Measurements from ENCODE around the gene TGFBR3. TPM values are rescaled to one million over a fixed set of nuclear protein-coding genes. Genes with fewer than 3 reads are reported as not detected.

Gene TGFBR3
- total RNA-seq, 1 experiment from 2014 or later, result 2.4 TPM

GRCh38 chr1:91783423-91784170 lies 102.4 kb downstream of the TGFBR3 start:
- no peak for DNase-seq
- H4K91ac ChIP-seq (ENCODE audit: insufficient read length, low read depth, low read length), result no peak overlapping the region
- H3T11ph ChIP-seq (ENCODE audit: low read length), result no peak overlapping the region
- Mint-ChIP-seq H3K9me3 (no peaks in the 10 kb centered on the region), H3K4me1 (peaks cover 15 to 18% of the 10 kb centered on the region in 2 experiments), H3K27me3 (ENCODE audit: low read depth) (no peaks in the 10 kb centered on the region; the same call in 1 of the 2 replicates), H3K27ac (no peak overlapping the region), H3K36me3 (ENCODE audit: insufficient read depth in 1 of 3, low read depth in 3 of 3) (no peaks in the 10 kb centered on the region), H3K4me3 (no peak overlapping the region)
- H3K4me2 ChIP-seq (ENCODE audit: insufficient read depth, insufficient read length, low read length), result no peak overlapping the region
- TF ChIP-seq, protein P1, sequence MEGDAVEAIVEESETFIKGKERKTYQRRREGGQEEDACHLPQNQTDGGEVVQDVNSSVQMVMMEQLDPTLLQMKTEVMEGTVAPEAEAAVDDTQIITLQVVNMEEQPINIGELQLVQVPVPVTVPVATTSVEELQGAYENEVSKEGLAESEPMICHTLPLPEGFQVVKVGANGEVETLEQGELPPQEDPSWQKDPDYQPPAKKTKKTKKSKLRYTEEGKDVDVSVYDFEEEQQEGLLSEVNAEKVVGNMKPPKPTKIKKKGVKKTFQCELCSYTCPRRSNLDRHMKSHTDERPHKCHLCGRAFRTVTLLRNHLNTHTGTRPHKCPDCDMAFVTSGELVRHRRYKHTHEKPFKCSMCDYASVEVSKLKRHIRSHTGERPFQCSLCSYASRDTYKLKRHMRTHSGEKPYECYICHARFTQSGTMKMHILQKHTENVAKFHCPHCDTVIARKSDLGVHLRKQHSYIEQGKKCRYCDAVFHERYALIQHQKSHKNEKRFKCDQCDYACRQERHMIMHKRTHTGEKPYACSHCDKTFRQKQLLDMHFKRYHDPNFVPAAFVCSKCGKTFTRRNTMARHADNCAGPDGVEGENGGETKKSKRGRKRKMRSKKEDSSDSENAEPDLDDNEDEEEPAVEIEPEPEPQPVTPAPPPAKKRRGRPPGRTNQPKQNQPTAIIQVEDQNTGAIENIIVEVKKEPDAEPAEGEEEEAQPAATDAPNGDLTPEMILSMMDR (conservative IDR thresholded peaks at IDR 0.05), result no peak
- H3K23me2 ChIP-seq (ENCODE audit: insufficient read length, low read depth, low read length, poor library complexity, severe bottlenecking), result no peaks in the 10 kb centered on the region
- H3K18ac ChIP-seq (ENCODE audit: insufficient read length, low read depth, low read length), result no peak overlapping the region
- H3K79me1 ChIP-seq (ENCODE audit: insufficient read depth, low read depth, low read length, poor library complexity, severe bottlenecking), result no peaks in the 10 kb centered on the region
- no peak overlapping the region for H3K4ac ChIP-seq (ENCODE audit: low read depth, low read length)
- no peak overlapping the region for H2AFZ ChIP-seq (ENCODE audit: low read length)
- H3K27me3 ChIP-seq (ENCODE audit: insufficient read depth, low read length), result no peaks in the 10 kb centered on the region
- no peak overlapping the region for H2BK15ac ChIP-seq (ENCODE audit: low read depth, low read length)
- H2BK5ac ChIP-seq (ENCODE audit: insufficient read length, low read length), result no peak overlapping the region
- no peaks in the 10 kb centered on the region for H3K79me2 ChIP-seq (ENCODE audit: insufficient read depth, low read length)
- H3K27ac ChIP-seq (ENCODE audit: insufficient read length, low read depth, low read length), result no peak overlapping the region
- WGBS (ENCODE audit: extremely low coverage, insufficient read length, low lambda C conversion rate), result no CpG with 5 or more reads among the region's 7 CpGs
- H4K20me1 ChIP-seq (ENCODE audit: control insufficient read depth, insufficient read depth, insufficient read length), result no peaks in the 10 kb centered on the region
- no peak overlapping the region for H3K56ac ChIP-seq (ENCODE audit: insufficient read length, low read depth, low read length)
- no peak overlapping the region for H2BK12ac ChIP-seq (ENCODE audit: insufficient read length, low read depth, low read length)
- peaks cover 3% of the 10 kb centered on the region; the same call in 1 of the 2 replicates for H3K4me1 ChIP-seq (ENCODE audit: insufficient read depth, low read length)
- no peak overlapping the region for H4K8ac ChIP-seq (replicated peaks; ENCODE audit: insufficient read length, low read depth, low read length)
- no peak overlapping the region for H2AK5ac ChIP-seq (ENCODE audit: insufficient read length, low read length)
- no peak overlapping the region for H4K5ac ChIP-seq (ENCODE audit: insufficient read length, low read depth, low read length)
- no peak overlapping the region for H2BK20ac ChIP-seq (ENCODE audit: low read depth, low read length, poor library complexity, severe bottlenecking)
- no peak overlapping the region for H3K14ac ChIP-seq (ENCODE audit: insufficient read depth, low read length)
- H3K9ac ChIP-seq (ENCODE audit: extremely low read depth, insufficient read length, low read length), result no peak overlapping the region
- no peaks in the 10 kb centered on the region for H3K9me3 ChIP-seq (ENCODE audit: control insufficient read depth, low read depth, low read length)
- H2BK120ac ChIP-seq (ENCODE audit: low read depth, low read length, poor library complexity, severe bottlenecking), result no peak overlapping the region
- H3K23ac ChIP-seq (ENCODE audit: insufficient read length, low read depth, low read length), result no peak overlapping the region
